CD4-positive, alpha-beta T cell treated with Interleukin-15 for 1 hour (primary cell): ENCODE data around the gene NUBP2.

Source experiments
- DNase-seq: peaks from one replicate; pipeline ENCODE4 v3.0.0-alpha.2; 2020

The NUBP2 gene

DNA sequence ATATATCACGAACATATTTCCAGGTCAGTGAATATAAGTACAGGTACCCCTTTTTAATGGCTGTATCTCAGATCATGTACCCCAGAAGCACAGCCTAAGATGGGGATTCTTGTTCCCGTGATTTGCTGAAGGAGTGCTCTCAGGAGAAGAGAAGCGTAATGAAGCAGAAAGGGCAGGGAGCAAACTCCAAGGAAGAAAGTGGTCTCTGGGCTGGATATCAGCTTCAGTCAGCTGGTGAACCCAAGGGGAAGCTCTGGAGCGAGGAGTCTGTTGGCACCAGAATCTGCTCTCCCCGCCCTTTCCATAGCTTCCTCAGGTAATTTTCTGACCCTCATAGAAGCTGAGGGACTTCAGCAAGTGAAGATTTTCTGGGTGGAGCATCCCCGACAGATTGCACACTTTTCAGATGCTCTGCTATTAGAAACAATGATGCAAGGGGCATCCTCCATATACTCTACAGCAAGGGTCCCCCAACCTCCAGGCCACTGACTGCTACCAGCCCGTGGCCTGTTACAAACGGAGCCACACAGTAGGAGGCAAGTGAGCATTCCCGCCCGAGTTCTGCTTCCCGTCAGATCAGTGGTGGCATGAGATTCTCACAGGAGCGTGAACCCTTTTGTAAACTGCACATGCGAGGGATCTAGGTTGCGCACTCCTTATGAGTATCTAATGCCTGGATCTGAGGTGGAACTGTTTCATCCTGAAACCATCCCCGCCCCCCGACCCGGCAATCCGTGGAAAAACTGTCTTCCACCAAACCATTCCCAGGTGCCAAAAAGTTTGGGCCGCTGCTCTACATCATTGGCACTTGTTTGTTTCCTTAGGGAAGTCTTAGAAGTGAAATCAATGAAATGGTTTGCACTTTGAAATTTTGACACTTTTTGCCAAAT is 48.7 kb downstream of the NUBP2 start:
- no peak for DNase-seq

DNA sequence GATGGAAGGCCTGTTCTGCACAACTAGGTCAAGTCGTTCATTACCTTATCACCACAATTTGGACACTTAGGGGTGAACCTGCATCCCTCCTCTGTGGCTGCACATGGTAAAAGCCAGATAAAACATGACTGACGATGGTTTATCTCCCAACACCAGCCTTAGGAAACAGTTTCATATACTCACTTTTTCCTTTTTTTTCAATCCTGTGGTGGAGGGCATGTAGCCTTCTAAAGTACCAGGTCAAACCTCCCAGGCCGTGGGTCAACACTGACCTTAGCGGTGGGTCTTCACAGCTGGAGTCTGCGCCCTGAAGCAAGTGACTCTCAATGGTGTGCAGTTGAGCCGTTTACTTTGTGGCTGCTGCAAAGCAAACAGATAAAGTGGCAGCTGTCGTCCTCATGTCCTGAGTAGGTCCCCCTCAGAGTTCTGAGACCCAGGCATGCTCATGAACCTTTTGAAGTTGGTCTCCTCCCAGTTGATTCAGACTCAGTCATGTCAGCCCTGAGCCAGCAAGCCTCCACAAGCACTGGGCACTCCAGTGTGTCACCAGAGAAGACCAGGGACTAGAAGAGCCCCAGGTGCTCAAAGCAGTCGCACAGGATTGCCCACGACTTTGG is 50.2 kb downstream of the NUBP2 start:
- no peak for DNase-seq

- no peak for DNase-seq
These were observed 51.3 kb downstream of the NUBP2 start for GRCh38 chr16:1834096-1834495.
